ENCODE data around the gene RALB.
"Not testable (repeated sequence)": the region's sequence is repeated elsewhere in the genome, so short reads cannot be mapped to it uniquely, and the experiment has no call there.

The RALB gene

GRCh38 chr2:120315367-120316033 lies 62.8 kb downstream of the RALB start:
- no peak for DNase-seq (ENCODE audit: low spot score)

GRCh38 chr2:120316071-120316470 lies 63.4 kb downstream of the RALB start:
- no peak for DNase-seq (ENCODE audit: low spot score)

- no peak for DNase-seq (ENCODE audit: low spot score)
These were observed 64.0 kb downstream of the RALB start for GRCh38 chr2:120316528-120317179.

- no peak for DNase-seq (ENCODE audit: low spot score)
These were observed 64.5 kb downstream of the RALB start for GRCh38 chr2:120317180-120317533.

GRCh38 chr2:120317916-120318315 lies 65.3 kb downstream of the RALB start:
- no peak for DNase-seq (ENCODE audit: low spot score)

GRCh38 chr2:120318626-120319025 lies 66.0 kb downstream of the RALB start:
- DNase-seq (ENCODE audit: low spot score): no peak

GRCh38 chr2:120319123-120319522 lies 66.5 kb downstream of the RALB start:
- no peak for DNase-seq (ENCODE audit: low spot score)

GRCh38 chr2:120319686-120320317 lies 67.2 kb downstream of the RALB start:
- DNase-seq (ENCODE audit: low spot score): no peak

- DNase-seq (ENCODE audit: low spot score): no peak
These were observed 67.7 kb downstream of the RALB start for GRCh38 chr2:120320318-120320851.

GRCh38 chr2:120320887-120321556 lies 68.4 kb downstream of the RALB start:
- DNase-seq (ENCODE audit: low spot score): not testable (repeated sequence)

- DNase-seq (ENCODE audit: low spot score): no peak
These were observed 69.2 kb downstream of the RALB start for GRCh38 chr2:120321721-120322284.

- DNase-seq (ENCODE audit: low spot score): no peak
These were observed 69.7 kb downstream of the RALB start for GRCh38 chr2:120322329-120322728.

GRCh38 chr2:120323214-120323613 lies 70.6 kb downstream of the RALB start:
- DNase-seq (ENCODE audit: low spot score): no peak

- DNase-seq (ENCODE audit: low spot score): no peak
These were observed 71.3 kb downstream of the RALB start for GRCh38 chr2:120323807-120324399.

GRCh38 chr2:120324933-120325332 lies 72.3 kb downstream of the RALB start:
- no peak for DNase-seq (ENCODE audit: low spot score)

GRCh38 chr2:120326066-120326465 lies 73.4 kb downstream of the RALB start:
- DNase-seq (ENCODE audit: low spot score): no peak

GRCh38 chr2:120330946-120331822 lies 78.5 kb downstream of the RALB start:
- DNase-seq (ENCODE audit: low spot score): no peak

GRCh38 chr2:120331903-120332302 lies 79.3 kb downstream of the RALB start:
- no peak for DNase-seq (ENCODE audit: low spot score)

GRCh38 chr2:120332384-120332783 lies 79.7 kb downstream of the RALB start:
- no peak for DNase-seq (ENCODE audit: low spot score)

- DNase-seq (ENCODE audit: low spot score): no peak
These were observed 81.4 kb downstream of the RALB start for GRCh38 chr2:120334068-120334467.

- DNase-seq (ENCODE audit: low spot score): no peak
These were observed 84.1 kb downstream of the RALB start for GRCh38 chr2:120336749-120337148.
